Activated T-cell treated with anti-CD3 and anti-CD28 coated beads for 48 hours (primary cell): ENCODE results near the gene XRCC4.
"Not testable (repeated sequence)": the region's sequence is repeated elsewhere in the genome, so short reads cannot be mapped to it uniquely, and the experiment has no call there.

Experiments used
- DNase-seq: peaks from one replicate; pipeline ENCODE4 v3.0.0-alpha.2; 2020; ENCODE audit warnings: low read depth

Gene XRCC4

DNA sequence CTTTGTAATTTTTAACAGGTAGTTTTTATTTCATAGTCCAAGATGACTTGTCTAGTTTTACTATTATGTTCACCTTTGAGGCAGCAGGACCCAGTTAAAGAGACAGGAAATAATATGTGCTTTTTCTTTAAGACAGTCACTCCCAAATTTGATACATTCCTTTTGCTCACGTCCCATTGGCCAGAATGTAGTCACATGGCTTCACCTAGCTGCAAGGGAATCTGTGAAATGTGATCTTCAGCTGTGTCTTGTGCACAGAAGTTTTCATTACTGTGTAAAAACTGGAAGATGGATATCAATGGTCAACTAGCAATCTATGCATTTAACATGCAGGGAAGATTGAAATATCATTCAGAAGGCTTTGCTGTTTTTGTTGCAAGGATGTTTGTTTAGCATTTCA lies 41.1 kb downstream of the XRCC4 start:
- DNase-seq, result no peak

DNA sequence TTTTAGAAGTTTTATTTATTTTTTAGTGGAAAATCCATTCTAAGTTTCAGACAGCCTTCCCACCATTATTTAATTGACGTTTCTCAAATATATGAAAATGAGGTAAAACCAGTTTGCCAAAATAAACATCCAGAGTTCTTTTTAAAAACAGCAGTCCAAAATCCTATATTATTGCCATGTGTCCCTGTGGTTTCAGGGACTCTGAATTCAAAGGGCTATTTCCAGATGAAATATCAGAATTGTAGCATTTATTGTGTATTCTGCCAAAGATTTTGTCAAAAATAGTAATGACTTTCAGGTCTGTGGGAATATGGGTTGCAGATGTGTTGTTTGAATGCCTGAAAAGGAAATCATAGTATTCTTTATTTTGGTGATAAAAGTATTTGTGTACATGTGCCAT lies 41.6 kb downstream of the XRCC4 start:
- no peak for DNase-seq

DNA sequence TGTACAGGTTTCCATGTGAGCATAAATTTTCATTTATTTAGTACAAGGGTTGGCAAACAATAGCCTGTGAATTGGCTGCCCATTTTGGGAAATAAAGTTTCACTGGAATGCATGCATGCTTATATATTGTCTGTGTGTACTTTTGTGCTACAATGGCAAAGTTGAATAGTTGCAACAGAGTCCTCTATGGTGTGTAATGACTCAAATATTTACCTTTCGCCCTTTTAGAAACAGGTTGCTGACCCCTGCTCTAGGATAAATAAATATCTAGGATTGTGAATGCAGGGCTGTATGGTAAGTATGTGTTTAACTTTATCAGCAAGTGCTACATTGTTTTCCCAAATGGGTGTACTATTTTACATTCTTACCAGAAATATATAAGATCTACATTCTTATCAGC lies 47.2 kb downstream of the XRCC4 start:
- DNase-seq, result no peak

DNA sequence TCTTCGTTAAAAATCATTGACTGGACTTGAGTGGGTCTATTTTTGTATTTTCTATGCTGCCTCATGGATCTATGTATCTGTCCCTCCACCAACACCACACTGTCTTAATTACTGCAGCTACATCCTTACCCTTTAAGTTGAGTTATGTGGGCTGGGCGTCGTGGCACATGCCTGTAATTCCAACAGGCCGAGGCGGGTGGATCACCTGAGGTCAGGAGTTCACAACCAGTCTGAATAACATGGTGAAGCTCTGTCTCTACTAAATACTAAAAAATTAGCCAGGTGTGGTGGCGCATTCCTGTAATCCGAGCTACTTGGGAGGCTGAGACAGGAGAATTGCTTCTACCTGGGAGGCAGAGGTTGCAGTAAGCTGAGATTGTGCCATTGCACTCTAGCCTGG lies 48.2 kb downstream of the XRCC4 start:
- DNase-seq, result no peak

DNA sequence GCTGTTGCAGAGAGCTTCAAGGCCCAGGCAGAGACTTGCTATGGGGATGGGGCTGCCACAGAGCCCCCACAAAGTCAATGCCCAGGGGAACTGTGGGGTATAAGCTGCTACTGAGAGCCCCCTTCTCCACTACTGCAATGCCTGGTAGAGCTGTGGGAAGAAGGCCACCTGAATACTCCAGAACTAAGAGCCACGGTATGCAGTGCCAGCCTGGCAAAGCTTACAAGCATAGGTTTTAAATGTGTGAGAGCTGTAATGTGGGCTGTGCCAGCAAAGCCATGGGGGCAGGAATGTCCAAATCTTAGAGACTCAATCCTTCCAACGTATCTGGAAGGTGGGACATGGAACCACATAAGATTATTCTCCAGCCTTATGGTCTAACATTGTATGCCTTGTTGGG lies 49.2 kb downstream of the XRCC4 start:
- no peak for DNase-seq

DNA sequence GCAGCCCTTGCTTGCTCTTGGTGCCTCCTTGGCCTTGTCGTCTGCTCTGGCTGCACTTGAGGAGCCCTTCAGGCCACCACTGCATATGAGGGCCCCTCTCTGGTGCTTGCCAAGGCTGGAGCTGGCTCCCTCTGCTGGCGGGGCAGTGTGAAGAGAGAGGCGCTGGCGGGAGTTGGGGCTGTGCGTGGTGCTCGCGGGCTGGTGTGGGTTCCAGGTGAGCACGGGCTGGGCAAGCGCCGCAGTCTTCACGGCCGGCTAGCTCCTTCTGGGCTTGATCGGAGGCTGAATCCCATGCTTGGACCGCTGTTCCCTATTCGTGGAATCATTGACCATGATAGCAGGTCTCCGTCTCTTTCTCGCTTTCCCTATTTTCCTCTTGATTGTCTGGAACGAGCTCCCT lies 56.5 kb downstream of the XRCC4 start:
- no peak for DNase-seq

DNA sequence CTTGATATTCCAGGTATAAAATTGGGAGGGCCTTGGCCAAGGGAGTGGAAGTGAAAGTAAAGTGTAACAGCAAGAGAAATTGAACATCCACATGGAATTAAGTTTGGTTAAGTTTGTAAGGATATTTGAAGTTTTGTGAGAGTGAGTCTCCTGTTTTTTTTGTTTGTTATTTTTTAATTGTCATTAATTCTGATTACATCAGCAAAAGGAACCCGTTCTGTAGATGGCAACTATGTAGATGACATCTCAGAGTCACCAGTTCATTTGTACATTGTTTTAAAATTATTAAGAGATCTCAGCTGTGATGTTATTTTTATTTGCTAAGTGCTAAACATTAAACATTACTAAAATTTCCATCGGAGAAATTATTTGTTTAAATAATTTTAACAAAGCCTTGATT lies 65.2 kb downstream of the XRCC4 start:
- DNase-seq, result no peak

DNA sequence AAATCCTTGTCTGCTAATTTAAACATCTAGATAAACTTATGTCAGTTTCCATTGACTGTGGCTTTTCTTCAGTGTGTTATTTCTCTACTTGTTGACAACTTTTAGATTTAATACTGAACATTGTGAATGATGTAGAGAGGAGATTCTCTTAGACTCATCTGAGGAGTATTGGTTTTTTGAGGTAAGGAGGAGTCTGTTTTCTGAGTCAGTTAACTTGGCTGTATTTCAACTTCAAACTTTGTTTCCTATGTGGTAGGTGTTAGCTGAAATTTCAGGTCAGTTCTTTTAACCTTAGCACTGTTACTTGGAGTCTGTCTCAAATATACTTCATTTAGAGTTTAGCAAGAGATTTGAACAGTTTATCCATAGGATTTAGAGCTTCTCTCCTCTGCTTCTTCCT lies 67.9 kb downstream of the XRCC4 start:
- DNase-seq, result no peak

DNA sequence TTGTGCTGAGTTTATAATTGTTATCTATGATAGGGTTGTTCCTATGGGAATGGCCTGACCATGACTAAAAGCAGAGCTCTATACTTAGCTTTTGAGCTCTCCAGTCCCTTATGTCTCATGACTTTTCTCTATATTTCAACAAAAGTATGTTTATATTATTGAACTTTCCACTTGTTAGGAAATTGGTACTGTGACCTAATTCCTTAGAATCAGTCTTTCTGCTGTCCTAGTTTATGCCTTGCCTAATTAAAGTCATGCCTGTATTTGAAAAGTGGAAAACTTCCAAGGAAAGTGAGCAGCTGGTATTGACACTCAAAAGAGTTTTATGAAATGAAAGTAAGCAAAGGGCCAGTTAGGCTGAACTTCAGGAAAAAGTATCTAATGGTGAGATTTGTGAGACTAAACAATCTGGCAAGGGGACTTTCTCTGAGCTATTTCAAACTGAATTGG lies 68.6 kb downstream of the XRCC4 start:
- no peak for DNase-seq

DNA sequence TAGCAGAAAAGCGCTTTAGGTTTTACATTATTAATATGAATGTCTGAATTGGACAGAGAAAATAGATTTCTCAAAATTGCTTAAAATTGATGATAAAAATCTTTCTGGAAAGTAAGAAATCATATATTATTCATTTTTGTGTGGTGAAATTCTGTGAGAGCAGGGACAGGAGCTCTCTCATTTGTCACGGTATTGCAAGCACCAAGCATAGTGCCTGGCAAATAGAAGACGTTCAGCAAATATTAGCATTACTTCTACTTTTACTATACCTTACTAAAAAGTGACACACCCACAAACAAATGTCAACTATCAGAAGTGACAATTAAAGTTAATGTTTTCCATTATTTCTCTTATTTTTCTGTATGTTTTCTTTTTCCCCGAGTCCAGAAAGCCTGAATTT lies 69.1 kb downstream of the XRCC4 start:
- no peak for DNase-seq

DNA sequence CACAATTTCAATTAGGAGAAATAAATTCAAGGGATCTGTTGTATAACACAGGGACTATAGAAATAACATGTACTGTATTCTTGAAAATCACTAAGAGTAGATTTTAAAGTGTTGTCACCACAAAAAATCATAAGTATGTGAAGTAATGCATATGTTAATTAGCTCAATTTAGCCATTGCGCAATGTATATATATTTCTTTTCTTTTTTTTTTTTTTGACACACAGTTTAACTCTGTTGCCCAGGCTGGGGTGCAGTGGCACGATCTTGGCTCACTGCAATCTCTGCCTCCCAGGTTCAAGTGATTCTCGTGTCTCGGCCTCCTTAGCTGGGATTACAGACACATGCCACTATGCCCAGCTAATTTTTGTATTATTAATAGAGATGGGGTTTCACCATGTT lies 70.2 kb downstream of the XRCC4 start:
- DNase-seq, result no peak

DNA sequence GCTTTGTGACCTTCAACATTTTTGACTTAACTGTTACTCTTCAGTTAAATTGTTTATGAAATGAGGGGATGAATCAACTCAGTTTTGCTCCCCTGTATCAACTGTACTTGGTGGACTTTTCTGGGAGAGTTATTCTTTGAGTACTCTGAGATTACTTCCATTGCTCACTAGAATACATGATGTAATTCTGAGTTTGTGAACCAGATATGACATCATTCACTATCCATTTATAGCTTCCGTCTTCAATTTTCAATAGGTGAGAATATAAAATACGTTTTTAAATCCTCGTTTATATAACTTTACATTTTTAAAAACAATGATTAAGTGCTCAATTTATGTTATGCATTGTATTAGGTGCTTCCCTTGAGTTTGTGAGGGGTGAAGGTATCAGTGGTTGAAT lies 71.0 kb downstream of the XRCC4 start:
- no peak for DNase-seq

DNA sequence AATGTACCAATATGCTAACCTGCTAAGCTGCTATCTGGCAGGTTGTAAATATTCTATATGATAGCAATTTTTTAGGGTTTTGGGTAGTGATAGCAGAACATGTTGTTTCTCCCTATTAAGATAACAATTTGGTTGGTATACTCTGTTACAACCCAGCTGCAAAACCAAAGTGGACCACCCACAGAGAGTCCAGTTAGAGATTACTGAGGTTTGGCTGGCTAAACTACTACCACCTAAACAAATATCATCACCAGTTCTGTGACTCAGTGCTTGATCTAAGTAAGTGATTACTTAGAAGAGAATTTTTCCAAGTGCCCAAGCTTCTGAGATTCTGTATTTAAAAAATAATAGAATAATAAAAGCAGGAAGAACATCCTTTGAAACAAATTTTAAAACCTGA lies 72.3 kb downstream of the XRCC4 start:
- DNase-seq, result no peak

DNA sequence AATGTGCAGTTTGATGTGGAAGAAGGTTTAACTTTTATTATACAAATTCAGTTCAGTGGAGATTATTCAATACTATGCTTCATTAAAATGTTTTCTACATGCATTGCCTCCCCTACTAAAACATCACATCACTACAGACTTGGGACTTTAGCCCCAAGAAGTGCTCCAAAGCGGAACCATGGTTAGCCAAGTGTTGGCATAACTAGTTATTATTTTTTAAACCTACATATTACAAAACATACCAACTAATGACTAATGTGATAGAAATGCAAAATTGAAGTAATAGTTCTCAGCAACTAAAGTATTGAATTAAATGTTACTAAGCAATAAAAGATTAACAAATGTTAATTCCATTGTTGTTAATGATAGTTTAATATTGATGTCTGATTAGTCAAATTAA lies 74.5 kb downstream of the XRCC4 start:
- DNase-seq, result no peak

DNA sequence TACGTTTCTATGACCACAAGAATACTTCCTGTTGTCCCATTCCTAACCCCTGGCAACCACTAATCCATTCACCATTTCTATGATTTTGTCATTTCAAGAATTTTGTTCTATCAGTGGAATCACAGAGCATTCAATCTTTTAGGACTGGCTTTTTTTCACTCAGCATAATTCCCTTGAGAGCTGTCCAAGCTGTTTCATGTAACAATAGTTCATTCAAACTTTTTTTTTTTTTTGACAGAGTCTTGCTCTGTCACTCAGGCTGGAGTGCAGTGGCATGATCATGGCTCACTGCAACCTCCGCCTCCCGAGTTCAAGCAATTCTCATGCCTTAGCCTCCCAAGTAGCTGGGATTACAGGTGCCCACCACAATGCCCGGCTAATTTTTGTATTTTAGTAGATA lies 75.6 kb downstream of the XRCC4 start:
- DNase-seq, result not testable (repeated sequence)

DNA sequence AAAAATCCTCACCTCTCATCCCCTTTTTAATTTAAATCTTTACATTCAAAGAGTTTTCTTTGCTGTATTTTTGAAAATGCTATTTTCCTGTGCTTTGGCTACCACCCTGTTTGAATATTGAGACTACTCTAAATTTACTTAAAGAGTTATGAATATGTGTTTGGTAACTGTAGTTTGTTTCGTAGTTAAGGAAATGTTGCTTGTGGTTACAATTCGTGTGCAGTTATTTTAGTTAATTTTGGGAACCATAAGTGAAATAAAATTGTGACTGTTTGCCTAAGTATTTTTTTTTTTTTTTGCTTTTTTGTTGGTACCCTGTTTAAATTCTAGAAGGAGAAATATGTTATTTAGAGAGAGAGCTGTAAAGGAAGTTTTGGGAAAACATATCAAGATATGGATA lies 78.7 kb downstream of the XRCC4 start:
- DNase-seq, result no peak

DNA sequence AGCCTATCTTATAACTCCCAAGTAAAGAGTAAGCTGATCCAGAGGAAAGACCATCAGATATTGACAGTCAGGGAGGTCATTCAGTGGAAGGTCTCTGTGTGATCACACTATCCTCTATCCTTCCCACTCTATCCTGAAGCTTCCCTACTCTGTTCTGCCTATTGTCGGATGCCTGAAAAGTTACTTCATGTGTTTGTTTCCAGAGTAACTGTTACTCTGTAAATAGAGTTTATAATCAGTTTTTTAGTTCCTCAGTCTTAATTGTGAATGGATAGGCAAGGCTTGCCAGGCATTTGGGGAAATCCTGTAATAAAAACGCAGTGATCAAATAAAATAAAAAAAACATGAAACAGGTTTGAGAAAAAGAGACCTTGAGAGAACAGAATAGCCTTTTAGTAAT lies 79.8 kb downstream of the XRCC4 start:
- no peak for DNase-seq

DNA sequence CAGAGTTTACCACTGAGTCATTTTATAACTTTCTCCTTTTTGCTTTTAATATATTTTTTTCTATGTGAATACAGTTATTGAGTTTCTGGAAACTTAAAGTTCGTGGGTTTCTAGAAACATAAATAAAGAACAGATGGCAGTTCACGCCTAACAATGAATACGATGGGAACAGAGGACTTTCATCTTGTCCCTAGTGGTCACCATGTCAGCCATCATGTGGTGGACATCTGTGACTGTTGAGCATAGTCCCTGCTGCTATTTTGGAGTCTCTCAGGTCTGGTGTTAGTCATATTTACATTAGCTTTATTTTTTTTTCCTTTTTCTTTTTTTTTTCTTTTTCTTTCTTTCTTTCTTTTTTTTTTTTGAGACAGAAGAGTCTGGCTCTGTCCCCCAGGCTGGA lies 85.3 kb downstream of the XRCC4 start:
- DNase-seq, result no peak

DNA sequence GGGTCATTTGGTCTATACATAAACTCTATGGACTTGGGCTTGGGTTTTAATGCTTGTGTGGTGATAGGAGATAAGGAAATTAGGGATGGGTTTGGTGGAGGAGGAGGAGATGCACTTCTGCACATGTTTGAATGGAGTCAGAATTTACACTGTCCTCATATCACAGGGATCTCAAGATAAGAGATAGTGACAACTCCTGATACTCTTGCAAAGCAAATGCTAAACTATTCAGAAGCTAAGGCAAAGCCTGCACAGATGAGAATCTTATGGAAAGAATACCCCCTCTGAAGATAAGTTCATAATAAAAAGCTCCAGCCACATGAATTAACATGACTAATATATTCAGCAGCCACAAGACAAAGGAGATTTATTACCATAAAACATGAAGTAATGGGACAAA lies 90.2 kb downstream of the XRCC4 start:
- DNase-seq, result no peak

DNA sequence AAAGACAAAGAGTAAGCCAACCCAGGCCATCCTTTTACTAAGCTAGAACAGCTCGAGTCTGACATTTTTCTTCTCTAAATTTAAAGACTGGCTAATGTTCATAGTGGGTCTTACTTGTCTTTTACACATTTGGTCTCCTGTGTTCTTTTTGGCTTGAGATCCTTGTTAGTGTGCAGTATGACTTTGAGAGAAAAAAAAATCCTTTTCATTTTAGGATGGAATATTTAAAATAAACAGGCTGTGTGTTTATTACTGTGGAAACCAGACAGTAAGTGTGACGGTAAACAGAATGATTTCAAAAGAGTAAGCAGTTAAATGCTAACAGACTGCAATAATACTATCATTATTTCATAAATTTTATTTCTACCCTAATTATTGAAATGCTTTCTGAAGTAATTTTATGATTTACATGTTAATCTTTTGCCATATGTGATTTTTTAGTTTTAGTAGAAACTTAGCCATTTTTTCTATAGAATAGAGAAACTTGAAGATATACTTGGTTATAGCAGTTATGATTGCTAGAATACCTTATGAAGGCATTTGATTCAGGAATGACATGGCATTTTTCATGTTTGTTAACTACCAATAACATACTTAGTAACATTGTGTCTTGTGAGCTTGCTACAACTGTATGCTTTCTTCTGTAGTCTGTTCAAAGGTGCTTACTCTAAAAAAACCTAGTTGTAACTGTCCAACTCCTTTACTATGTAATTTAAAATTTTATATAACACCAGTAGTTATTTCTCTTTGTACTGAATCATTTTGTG lies 92.4 kb downstream of the XRCC4 start:
- no peak for DNase-seq

DNA sequence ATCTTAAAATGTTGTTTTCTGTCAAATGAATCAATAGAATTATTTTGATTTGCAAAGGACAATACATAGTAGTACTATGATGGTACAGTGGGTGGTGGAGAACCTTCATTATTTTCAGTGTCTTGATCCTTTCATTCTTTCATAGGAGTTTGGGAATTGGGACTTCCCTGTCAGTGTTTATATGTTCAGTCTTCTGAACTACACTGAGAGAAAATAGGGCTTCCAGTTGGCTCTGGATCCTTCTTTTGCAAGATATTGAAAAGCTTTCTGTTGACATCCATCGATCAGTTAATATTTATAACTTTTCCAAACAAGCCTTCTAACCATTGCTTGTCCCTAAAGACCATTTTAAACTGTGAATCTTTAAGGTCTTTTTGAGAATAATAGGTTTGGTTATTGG lies 94.7 kb downstream of the XRCC4 start:
- no peak for DNase-seq

DNA sequence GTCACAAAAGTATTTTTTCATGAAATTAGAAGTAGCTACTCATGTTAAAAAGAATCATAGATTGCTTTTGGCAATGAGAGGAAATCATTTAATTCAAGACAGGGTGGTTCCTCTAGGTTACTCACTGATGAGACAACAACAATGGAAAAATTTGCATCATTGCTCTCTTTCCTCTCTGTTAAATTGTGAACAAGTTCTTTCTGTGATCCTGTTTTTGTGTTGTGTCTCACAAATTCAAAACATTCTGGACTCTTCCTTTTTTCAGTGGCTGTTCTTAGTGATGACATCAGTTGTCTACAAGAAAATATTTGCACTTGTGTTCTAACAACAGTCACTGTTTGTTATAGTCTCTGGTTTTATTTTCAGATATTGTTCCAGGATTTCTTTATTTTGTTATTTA lies 95.3 kb downstream of the XRCC4 start:
- DNase-seq, result no peak

DNA sequence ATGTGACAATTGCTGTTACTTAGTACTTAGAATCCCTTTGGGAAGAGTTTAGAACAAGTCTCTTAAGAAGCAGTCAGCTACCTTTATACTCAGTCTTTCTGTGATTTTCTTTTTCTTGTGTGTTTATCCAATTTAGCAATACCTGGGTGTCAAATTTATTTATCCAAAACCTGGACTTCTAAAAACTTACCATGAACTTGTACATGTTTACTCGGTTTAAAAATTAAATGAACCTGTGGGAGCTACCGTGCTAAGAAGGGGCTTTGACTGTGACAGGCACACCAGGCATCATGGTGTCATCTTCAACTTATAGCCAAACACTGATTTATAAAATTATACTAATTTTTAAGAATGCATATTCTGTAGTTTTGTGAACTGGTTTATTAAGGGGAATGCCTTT lies 96.5 kb downstream of the XRCC4 start:
- no peak for DNase-seq

DNA sequence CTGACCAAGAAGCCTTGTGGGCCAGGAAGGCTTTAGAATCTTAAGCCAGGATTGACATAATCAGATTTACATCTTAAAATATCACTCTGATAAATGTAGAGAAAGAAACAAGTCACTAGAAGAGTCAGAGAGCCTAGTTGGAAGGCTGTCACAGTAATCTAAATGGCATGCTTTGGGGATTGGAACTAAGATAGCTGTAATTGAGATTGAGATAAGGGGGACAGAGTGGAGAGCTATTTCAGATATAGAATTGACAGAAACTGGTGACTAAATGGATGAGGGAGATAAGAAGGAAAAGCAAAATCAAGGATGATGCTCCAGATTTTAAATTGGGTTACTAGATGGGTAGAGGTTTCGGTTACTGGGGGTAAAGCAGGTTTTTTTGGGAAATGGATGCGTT lies 100.5 kb downstream of the XRCC4 start:
- DNase-seq, result no peak

DNA sequence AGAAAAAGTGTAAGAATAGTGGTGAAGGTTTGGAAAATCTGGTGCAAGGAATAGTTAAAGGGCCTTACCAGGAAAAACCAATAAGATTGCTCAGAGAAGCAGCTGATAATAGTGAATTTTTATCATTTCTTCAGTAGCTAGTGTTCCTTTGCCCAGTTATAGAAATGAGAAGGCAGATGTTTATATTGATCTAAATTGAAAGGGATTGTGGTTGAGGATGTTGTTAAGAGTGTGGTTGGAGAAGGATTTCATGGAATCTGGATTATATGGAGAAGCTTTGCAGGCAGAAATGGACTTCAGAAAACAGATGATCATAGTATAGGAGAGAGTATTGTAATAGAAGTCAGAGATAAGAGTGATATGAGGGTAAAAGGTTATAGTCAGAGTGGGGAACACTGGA lies 102.6 kb downstream of the XRCC4 start:
- no peak for DNase-seq
